Caco-2 (cell line): Measurements from ENCODE around the gene LRRC56. TPM values are rescaled to one million over a fixed set of nuclear protein-coding genes. Genes with fewer than 3 reads are reported as not detected.

Experiments
- BruUV-seq: library from RNA; stranded (reverse); fragments of 400-500 nt; replicated peaks from 2 replicates; lab custom pipeline; 2021; lab: Mats Ljungman, UMichigan
- CTCF ChIA-PET: fragments of 300-600 bp; sonication (Branson Sonifier 250); formaldehyde crosslinking; loops from one replicate; lab custom pipeline; 2022; ENCODE audit warnings: antibody characterized with exemption; lab: Charles Lee
- POLR2A ChIA-PET: fragments of 300-600 bp; sonication (Branson Sonifier 250); formaldehyde crosslinking; loops from one replicate; lab custom pipeline; 2022; ENCODE audit warnings: antibody characterized with exemption; lab: Charles Lee
- DNase-seq, 2 experiments: peaks; one replicate each; pipeline versions ENCODE4 v3.0.0 to v3.0.0-alpha.2; 2020 to 2022
- H3K27me3 ChIP-seq: replicated peaks from 2 replicates; pipeline ENCODE4 v1.6.0; 2011; ENCODE audit warnings: low read length; ENCODE audit not compliant: control insufficient read depth, insufficient read depth
- H3K36me3 ChIP-seq: 2 replicates; pipeline ENCODE4 v1.5.1; 2011; ENCODE audit warnings: low read length; ENCODE audit not compliant: control insufficient read depth, insufficient read depth
- H3K4me1 ChIP-seq: fragments of 250-450 bp; sonication (Bioruptor Pico); 2 replicates; pipeline ENCODE4 v1.5.1; 2020; ENCODE audit warnings: mild to moderate bottlenecking
- H3K4me3 ChIP-seq: 2 replicates; pipeline ENCODE4 v1.5.1; 2011; ENCODE audit warnings: low read depth, mild to moderate bottlenecking, control low read depth, low read length
- H3K9me3 ChIP-seq: fragments of 250-450 bp; sonication (Bioruptor Pico); 2 replicates; pipeline ENCODE4 v1.5.1; 2020; ENCODE audit warnings: mild to moderate bottlenecking, moderate library complexity
- H3K27ac Mint-ChIP-seq: one replicate; pipeline ENCODE4 v1.8.0; 2022; ENCODE audit warnings: mixed read lengths; ENCODE audit not compliant: unreplicated experiment
- H3K27me3 Mint-ChIP-seq: one replicate; pipeline ENCODE4 v1.8.0; 2022; ENCODE audit warnings: mixed read lengths; ENCODE audit not compliant: insufficient read depth, unreplicated experiment
- H3K36me3 Mint-ChIP-seq: one replicate; pipeline ENCODE4 v1.8.0; 2022; ENCODE audit warnings: mild to moderate bottlenecking, mixed read lengths; ENCODE audit not compliant: insufficient read depth, unreplicated experiment
- H3K4me1 Mint-ChIP-seq: one replicate; pipeline ENCODE4 v1.8.0; 2022; ENCODE audit warnings: low read depth, mixed read lengths; ENCODE audit not compliant: unreplicated experiment
- H3K4me3 Mint-ChIP-seq: one replicate; pipeline ENCODE4 v1.8.0; 2022; ENCODE audit warnings: mild to moderate bottlenecking, moderate library complexity, mixed read lengths; ENCODE audit not compliant: unreplicated experiment
- H3K9me3 Mint-ChIP-seq: one replicate; pipeline ENCODE4 v1.8.0; 2022; ENCODE audit warnings: mixed read lengths; ENCODE audit not compliant: unreplicated experiment
- intact Hi-C: fragments of 100-400 bp; cut with micrococcal nuclease; formaldehyde crosslinking; loops from one replicate; pipeline ENCODE4 v1.10.0; 2022; ENCODE audit not compliant: unreplicated experiment
- total RNA-seq: library from RNA; stranded (reverse); gene quantifications from 2 replicates; pipeline ENCODE4 v1.2.3, GENCODE V29; 2022
- TF ChIP-seq, protein P1 (sequence below), 2 experiments: fragments of 200-600 bp in 1 of 2; IDR thresholded peaks; 1 replicate in 1 of 2; 2 replicates in 1 of 2; pipeline versions ENCODE4 v1.5.1 to v1.8.0; 2011 to 2022; ENCODE audit warnings: antibody characterized with exemption in 1 of 2, control low read depth in 1 of 2, inconsistent platforms in 1 of 2, low read depth in 1 of 2, low read length in 1 of 2, mild to moderate bottlenecking in 1 of 2, moderate library complexity in 1 of 2; ENCODE audit not compliant: insufficient read depth in 1 of 2, severe bottlenecking in 1 of 2, unreplicated experiment in 1 of 2

The LRRC56 gene
- total RNA-seq, 1 experiment from 2014 or later: 4.4 TPM

DNA sequence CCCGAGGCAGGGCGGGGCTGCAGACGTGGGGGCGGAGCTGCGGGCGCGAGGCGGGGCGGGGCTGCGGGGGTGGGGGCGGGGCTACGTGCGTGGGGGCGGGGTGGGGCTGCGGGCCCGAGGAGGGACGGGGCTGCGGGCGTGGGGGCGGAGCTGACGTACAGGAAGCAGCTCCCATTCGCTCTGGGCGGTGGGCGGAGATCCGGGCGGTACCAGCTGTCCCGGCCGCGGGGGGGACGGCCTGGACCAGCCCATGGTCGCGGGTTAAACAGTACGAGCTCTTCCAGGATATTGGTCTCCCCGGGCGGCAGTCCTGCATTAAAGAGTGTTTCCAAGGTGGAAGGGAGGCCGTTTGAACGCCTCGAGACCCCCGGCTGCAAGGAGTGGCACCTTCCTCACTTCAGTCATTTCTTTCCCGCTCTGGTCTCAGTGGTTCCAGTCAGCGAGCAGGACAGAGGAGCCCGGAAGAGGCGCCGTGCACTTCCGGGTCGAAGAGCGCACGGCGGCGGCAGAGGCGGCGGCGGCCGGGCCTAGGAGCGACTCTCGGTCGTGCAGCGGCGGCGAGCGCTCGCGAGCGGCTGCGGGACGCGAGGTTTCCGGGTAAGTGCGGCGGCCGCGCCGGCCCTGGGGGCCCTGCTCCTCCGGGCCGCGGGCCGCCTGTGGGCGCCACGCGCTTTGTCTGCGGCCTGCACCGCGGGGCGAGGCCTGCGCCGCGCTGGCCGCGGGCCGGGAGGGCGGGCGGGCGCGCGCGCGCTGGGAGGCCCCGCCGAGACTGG, 38.9 kb downstream of the LRRC56 start, which contains the start of gene PHRF1:
Gene PHRF1 (plus strand): TSS at position 475 of the 773 bp plus-strand sequence. CDS start 5,043 bp downstream, outside the sequence.
- no peaks in the 10 kb centered on the region for H3K9me3 Mint-ChIP-seq
- no TSS peak for BruUV-seq
- Histone ChIP-seq H3K4me1 (peaks cover 36% of the 10 kb centered on the region), H3K4me3 (peak within 1 kb of the TSS; percentile 100), H3K27me3 (no peaks in the 10 kb centered on the region), H3K36me3 (no peaks in the 10 kb centered on the region), H3K9me3 (no peaks in the 10 kb centered on the region)
- H3K36me3 Mint-ChIP-seq: peaks cover 20% of the 10 kb centered on the region
- peak; percentile 95 to 97 for DNase-seq
- TF ChIP-seq, protein P1, sequence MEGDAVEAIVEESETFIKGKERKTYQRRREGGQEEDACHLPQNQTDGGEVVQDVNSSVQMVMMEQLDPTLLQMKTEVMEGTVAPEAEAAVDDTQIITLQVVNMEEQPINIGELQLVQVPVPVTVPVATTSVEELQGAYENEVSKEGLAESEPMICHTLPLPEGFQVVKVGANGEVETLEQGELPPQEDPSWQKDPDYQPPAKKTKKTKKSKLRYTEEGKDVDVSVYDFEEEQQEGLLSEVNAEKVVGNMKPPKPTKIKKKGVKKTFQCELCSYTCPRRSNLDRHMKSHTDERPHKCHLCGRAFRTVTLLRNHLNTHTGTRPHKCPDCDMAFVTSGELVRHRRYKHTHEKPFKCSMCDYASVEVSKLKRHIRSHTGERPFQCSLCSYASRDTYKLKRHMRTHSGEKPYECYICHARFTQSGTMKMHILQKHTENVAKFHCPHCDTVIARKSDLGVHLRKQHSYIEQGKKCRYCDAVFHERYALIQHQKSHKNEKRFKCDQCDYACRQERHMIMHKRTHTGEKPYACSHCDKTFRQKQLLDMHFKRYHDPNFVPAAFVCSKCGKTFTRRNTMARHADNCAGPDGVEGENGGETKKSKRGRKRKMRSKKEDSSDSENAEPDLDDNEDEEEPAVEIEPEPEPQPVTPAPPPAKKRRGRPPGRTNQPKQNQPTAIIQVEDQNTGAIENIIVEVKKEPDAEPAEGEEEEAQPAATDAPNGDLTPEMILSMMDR (IDR thresholded peaks at IDR 0.05; ENCODE audit: insufficient read depth in 1 of 2, low read depth in 1 of 2, low read length in 1 of 2, severe bottlenecking in 1 of 2, unreplicated experiment in 1 of 2): no peak
- intact Hi-C loops: loop anchor here (2.0 to 5.0 kb wide), 2 partner anchors 15 to 36 kb away; partner anchors contain the start of genes LMNTD2 and RASSF7
- no peaks in the 10 kb centered on the region for H3K27me3 Mint-ChIP-seq
- peak within 1 kb of the TSS; percentile 78 for H3K4me3 Mint-ChIP-seq
- ChIA-PET POLR2A (interaction anchor here (0.5 to 2.0 kb wide), 18 partner anchors 11 to 369 kb away, joined by 3 to 17 read pairs (median 5); partner anchors contain the start of genes BET1L, CEND1, DEAF1 and LMNTD2), CTCF (interaction anchor here (0.6 to 1.1 kb wide), 8 partner anchors 10 to 120 kb away, joined by 3 to 6 read pairs (median 3); partner anchors contain the start of gene TMEM80)
- H3K4me1 Mint-ChIP-seq: peaks cover 22% of the 10 kb centered on the region
- H3K27ac Mint-ChIP-seq: peak within 1 kb of the TSS; percentile 97

DNA sequence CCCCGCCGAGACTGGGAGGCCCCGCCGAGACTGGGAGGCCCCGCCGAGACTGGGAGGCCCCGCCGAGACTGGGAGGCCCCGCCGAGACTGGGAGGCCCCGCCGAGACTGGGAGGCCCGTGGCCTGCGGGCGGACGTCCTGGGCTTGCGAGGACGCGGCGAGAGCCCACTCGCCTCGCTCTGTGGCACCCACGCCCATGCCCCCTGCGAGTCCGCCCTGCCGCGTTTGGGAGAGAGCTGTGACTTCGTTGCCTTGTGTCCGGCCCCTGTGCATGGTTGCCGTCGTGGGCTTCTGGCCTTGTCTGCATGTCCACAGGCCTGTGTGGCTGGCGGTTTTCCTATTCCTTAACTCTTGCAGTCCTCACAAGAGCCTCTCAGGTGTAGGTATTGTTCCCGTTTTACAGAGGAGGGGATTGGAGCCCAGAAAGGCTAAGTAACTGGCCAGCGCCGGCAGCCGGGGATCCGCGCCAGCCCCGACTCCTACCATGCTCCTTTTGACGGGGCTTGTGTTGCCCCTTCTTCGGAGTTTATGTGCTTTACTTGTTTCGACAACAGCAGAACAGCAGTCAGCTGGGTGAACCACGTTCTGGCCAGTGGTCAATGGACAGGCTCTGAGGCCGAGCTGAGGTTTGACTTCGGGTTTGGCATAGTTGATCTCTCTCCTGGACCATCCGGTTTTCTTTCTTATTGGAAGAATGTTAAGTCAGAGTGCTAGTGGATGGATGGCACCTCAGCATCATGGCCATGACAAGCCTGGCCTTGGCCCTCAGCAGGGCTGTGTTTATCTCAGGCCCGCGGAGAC, 39.7 kb downstream of the LRRC56 start:
- Histone ChIP-seq H3K36me3 (no peaks in the 10 kb centered on the region), H3K4me3 (peak overlapping the region; percentile 100), H3K27me3 (no peaks in the 10 kb centered on the region), H3K9me3 (no peaks in the 10 kb centered on the region), H3K4me1 (peaks cover 31% of the 10 kb centered on the region)
- DNase-seq: no peak
- Mint-ChIP-seq H3K9me3 (no peaks in the 10 kb centered on the region), H3K27ac (peak overlapping the region; percentile 63), H3K36me3 (peaks cover 28% of the 10 kb centered on the region), H3K4me3 (peak overlapping the region; percentile 78), H3K27me3 (no peaks in the 10 kb centered on the region), H3K4me1 (peaks cover 16% of the 10 kb centered on the region)
- TF ChIP-seq, protein P1 (IDR thresholded peaks at IDR 0.05; ENCODE audit: insufficient read depth in 1 of 2, low read depth in 1 of 2, low read length in 1 of 2, severe bottlenecking in 1 of 2, unreplicated experiment in 1 of 2): no peak
- ChIA-PET CTCF (no interaction called here), POLR2A (interaction anchor here (0.6 to 2.0 kb wide), 5 partner anchors 8 to 230 kb away, joined by 3 to 17 read pairs (median 5); no protein-coding TSS in a partner anchor)
- no TSS peak for BruUV-seq
- intact Hi-C loops: loop anchor here (2.0 to 5.0 kb wide), 2 partner anchors 16 to 35 kb away; partner anchors contain the start of genes LMNTD2 and RASSF7

GRCh38 chr11:577611-577894, 40.2 kb downstream of the LRRC56 start:
- TSS peak; percentile 58 for BruUV-seq
- H3K4me3 Mint-ChIP-seq: peak overlapping the region; percentile 78
- no peaks in the 10 kb centered on the region for H3K9me3 Mint-ChIP-seq
- Histone ChIP-seq H3K4me3 (peak overlapping the region; percentile 100), H3K27me3 (no peaks in the 10 kb centered on the region), H3K4me1 (peaks cover 31% of the 10 kb centered on the region), H3K9me3 (no peaks in the 10 kb centered on the region), H3K36me3 (peaks cover 1% of the 10 kb centered on the region; the same call in 1 of the 2 replicates)
- peaks cover 16% of the 10 kb centered on the region for H3K4me1 Mint-ChIP-seq
- peak overlapping the region; percentile 63 for H3K27ac Mint-ChIP-seq
- intact Hi-C loops: loop anchor here (2.0 to 5.0 kb wide), 2 partner anchors 17 to 35 kb away; partner anchors contain the start of genes LMNTD2 and RASSF7
- CTCF ChIA-PET: no interaction called here
- TF ChIP-seq, protein P1 (IDR thresholded peaks at IDR 0.05; ENCODE audit: insufficient read depth in 1 of 2, low read depth in 1 of 2, low read length in 1 of 2, severe bottlenecking in 1 of 2, unreplicated experiment in 1 of 2): no peak
- H3K36me3 Mint-ChIP-seq: peaks cover 34% of the 10 kb centered on the region
- POLR2A ChIA-PET: interaction anchor here (1.2 kb wide), 2 partner anchors 9 kb away, joined by 3 to 4 read pairs; no protein-coding TSS in a partner anchor
- no peaks in the 10 kb centered on the region for H3K27me3 Mint-ChIP-seq
- DNase-seq: no peak
